Endodermal cell (in vitro differentiated cells): Measurements from ENCODE around the gene OR4S2. TPM values are rescaled to one million over a fixed set of nuclear protein-coding genes. Genes with fewer than 3 reads are reported as not detected.

Experiments used
- DNase-seq: peaks from one replicate; pipeline ENCODE4 v3.0.0-alpha.2; 2017
- H3K27ac ChIP-seq: 2 replicates; pipeline ENCODE4 v1.5.1; 2013; ENCODE audit warnings: mild to moderate bottlenecking, low read depth, low read length, moderate library complexity
- H3K27me3 ChIP-seq: 2 replicates; pipeline ENCODE4 v1.6.1; 2013; ENCODE audit warnings: mild to moderate bottlenecking, low read length, moderate library complexity; ENCODE audit not compliant: insufficient read depth, control insufficient read depth, poor library complexity, severe bottlenecking
- H3K36me3 ChIP-seq: 2 replicates; pipeline ENCODE4 v1.7.0; 2013; ENCODE audit warnings: mild to moderate bottlenecking, low read length, moderate library complexity; ENCODE audit not compliant: control insufficient read depth, insufficient read depth
- H3K4me1 ChIP-seq: one replicate; pipeline ENCODE4 v1.7.0; 2013; ENCODE audit warnings: low read length; ENCODE audit not compliant: control insufficient read depth, insufficient read depth
- H3K4me3 ChIP-seq: 2 replicates; pipeline ENCODE4 v1.5.1; 2013; ENCODE audit warnings: mild to moderate bottlenecking, low read length, moderate library complexity
- H3K9ac ChIP-seq: 2 replicates; pipeline ENCODE4 v1.6.1; 2013; ENCODE audit warnings: mild to moderate bottlenecking, low read length, moderate library complexity; ENCODE audit not compliant: poor library complexity, severe bottlenecking; ENCODE audit errors: extremely low read depth
- H3K9me3 ChIP-seq: 2 replicates; pipeline ENCODE4 v1.6.1; 2013; ENCODE audit warnings: mild to moderate bottlenecking, low read length, moderate library complexity; ENCODE audit not compliant: control insufficient read depth
- H3K27ac Mint-ChIP-seq: 2 replicates; pipeline ENCODE4 v1.8.0; 2020; ENCODE audit warnings: mixed read lengths
- H3K27me3 Mint-ChIP-seq: 2 replicates; pipeline ENCODE4 v1.8.0; 2021; ENCODE audit warnings: mild to moderate bottlenecking, mixed read lengths; ENCODE audit not compliant: insufficient read depth
- H3K36me3 Mint-ChIP-seq: 2 replicates; pipeline ENCODE4 v1.8.0; 2020; ENCODE audit warnings: low read depth, mixed read lengths
- H3K4me1 Mint-ChIP-seq: 2 replicates; pipeline ENCODE4 v1.8.0; 2020; ENCODE audit warnings: mixed read lengths
- H3K4me3 Mint-ChIP-seq: 2 replicates; pipeline ENCODE4 v1.8.0; 2020; ENCODE audit warnings: mild to moderate bottlenecking, moderate library complexity, mixed read lengths
- H3K9me3 Mint-ChIP-seq: 2 replicates; pipeline ENCODE4 v1.8.0; 2020; ENCODE audit warnings: mild to moderate bottlenecking, mixed read lengths
- CTCF ChIP-seq: fragments of 200-600 bp; sonication (generic); conservative IDR thresholded peaks from 2 replicates; pipeline ENCODE4 v1.5.0; 2021; ENCODE audit warnings: antibody characterized with exemption, mild to moderate bottlenecking
- WGBS, 2 experiments: methylation state at CpG; one replicate each; pipeline versions ENCODE4 v1.1.5 to v1.1.7; 2013; ENCODE audit warnings: missing lambda C conversion rate in 2 of 2, mixed read lengths in 1 of 2; ENCODE audit not compliant: insufficient coverage in 1 of 2, insufficient read length in 1 of 2; 5-methylcytosine and 5-hydroxymethylcytosine counted together
- total RNA-seq, 2 donors: library from RNA; stranded (reverse); fragmentation: NEBNext Ultra II Directional in 1 of 2; extraction: Animal tissue kit (Norgen Biotek cat#: 25700) in 1 of 2; gene quantifications; 2 replicates in 1 of 2; 3 replicates in 1 of 2; pipeline ENCODE4 v1.2.1, GENCODE V29; 2021

The OR4S2 gene
- total RNA-seq, 2 donors from 2014 or later = not detected

- WGBS, 2 experiments = 36% methylated on average over 2 of the region's 2 CpGs; no CpG with 5 or more reads in 1 of the 2 experiments
- Histone ChIP-seq H3K27ac (no peak overlapping the region), H3K36me3 (no peaks in the 10 kb centered on the region), H3K4me3 (no peak overlapping the region), H3K4me1 (no peaks in the 10 kb centered on the region), H3K9me3 (peaks cover 24% of the 10 kb centered on the region), H3K27me3 (no peaks in the 10 kb centered on the region), H3K9ac (no peak overlapping the region)
- TF ChIP-seq CTCF = no peak
- H3K4me3 Mint-ChIP-seq = no peak overlapping the region
- H3K4me1 Mint-ChIP-seq = no peaks in the 10 kb centered on the region
- peaks cover 48% of the 10 kb centered on the region for H3K9me3 Mint-ChIP-seq
- no peak for DNase-seq
- H3K27me3 Mint-ChIP-seq = no peaks in the 10 kb centered on the region
- no peaks in the 10 kb centered on the region for H3K36me3 Mint-ChIP-seq
- no peak overlapping the region for H3K27ac Mint-ChIP-seq
Observed at GRCh38 chr11:55669376-55669775, 21.2 kb downstream of the OR4S2 start.

DNA sequence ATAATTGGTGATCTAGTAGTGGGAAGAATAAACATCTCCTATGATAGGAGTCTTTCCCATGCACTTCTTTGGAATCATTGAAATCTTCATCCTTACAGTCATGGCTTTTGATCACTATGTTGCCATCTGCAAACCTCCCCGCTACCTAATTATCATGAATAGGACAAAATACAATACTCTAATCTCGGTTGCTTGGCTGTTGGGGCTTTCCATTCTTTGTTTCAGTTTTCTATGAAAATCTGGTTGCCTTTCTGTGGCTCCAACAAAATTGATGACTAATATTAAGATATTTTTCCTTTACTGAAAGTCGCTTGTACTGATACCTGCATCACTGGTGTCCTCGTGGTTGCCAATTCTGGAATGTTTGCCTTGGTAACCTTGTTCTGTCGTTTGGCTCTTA lies 25.7 kb downstream of the OR4S2 start:
- H3K27ac Mint-ChIP-seq = no peak overlapping the region
- peaks cover 35% of the 10 kb centered on the region for H3K9me3 Mint-ChIP-seq
- WGBS, 2 experiments = 20 to 52% methylated on average over 1 to 5 of the region's 5 CpGs
- no peaks in the 10 kb centered on the region for H3K36me3 ChIP-seq
- H3K27ac ChIP-seq = no peak overlapping the region
- DNase-seq = no peak
- H3K4me3 Mint-ChIP-seq = no peak overlapping the region
- no peaks in the 10 kb centered on the region for H3K36me3 Mint-ChIP-seq
- no peaks in the 10 kb centered on the region for H3K27me3 Mint-ChIP-seq
- H3K9ac ChIP-seq = no peak overlapping the region
- no peaks in the 10 kb centered on the region for H3K4me1 ChIP-seq
- H3K9me3 ChIP-seq = peaks cover 15% of the 10 kb centered on the region
- H3K4me1 Mint-ChIP-seq = no peaks in the 10 kb centered on the region
- H3K27me3 ChIP-seq = no peaks in the 10 kb centered on the region
- H3K4me3 ChIP-seq = no peak overlapping the region
- no peak for TF ChIP-seq CTCF

DNA sequence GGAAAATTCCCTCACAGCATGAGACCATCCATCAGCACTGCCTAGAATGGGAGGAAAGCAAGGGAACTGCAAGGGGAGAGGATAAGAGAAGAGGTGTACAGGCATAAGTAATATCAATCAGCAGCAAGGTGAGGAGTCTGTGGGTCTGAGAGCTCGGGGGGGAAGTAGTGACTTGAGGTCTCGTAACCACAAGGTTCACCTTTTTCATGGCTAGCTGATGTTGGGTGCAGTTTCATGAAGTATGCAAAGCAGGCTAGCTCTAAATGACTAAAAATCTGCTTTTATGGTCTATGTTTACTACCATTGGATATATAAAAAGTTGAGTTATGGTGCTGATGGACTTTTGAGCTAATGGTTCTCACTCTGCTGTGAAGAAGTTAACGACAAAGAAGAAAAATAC lies 49.7 kb downstream of the OR4S2 start:
- TF ChIP-seq CTCF = no peak
- Mint-ChIP-seq H3K27ac (no peak overlapping the region), H3K4me1 (no peaks in the 10 kb centered on the region), H3K36me3 (no peaks in the 10 kb centered on the region), H3K27me3 (no peaks in the 10 kb centered on the region), H3K9me3 (peaks cover 64% of the 10 kb centered on the region), H3K4me3 (no peak overlapping the region)
- no peak overlapping the region for H3K4me3 ChIP-seq
- H3K27me3 ChIP-seq = no peaks in the 10 kb centered on the region
- H3K4me1 ChIP-seq = no peaks in the 10 kb centered on the region
- peaks cover 53% of the 10 kb centered on the region for H3K9me3 ChIP-seq
- 65 to 69% methylated on average over 2 to 3 of the region's 3 CpGs for WGBS, 2 experiments
- no peak overlapping the region for H3K27ac ChIP-seq
- H3K36me3 ChIP-seq = no peaks in the 10 kb centered on the region
- H3K9ac ChIP-seq = no peak overlapping the region
- no peak for DNase-seq
